B cell (primary cell): ENCODE results near the gene TBC1D26. TPM values are rescaled to one million over a fixed set of nuclear protein-coding genes. Genes with fewer than 3 reads are reported as not detected.

Experiments used
- ATAC-seq: fragments of 200-7000 bp; cut with Tn5 transposase; one replicate; pipeline ENCODE4 v1.10.0; 2021; ENCODE audit warnings: low read depth, mild to moderate bottlenecking, moderate number of reproducible peaks, moderate library complexity
- CTCF ChIA-PET: fragments of 350-600 bp; sonication (Branson Sonifier 250); formaldehyde crosslinking; loops from one replicate; lab custom pipeline; 2021; ENCODE audit warnings: antibody characterized with exemption, inconsistent platforms; lab: Charles Lee
- POLR2A ChIA-PET: fragments of 350-600 bp; sonication (Branson Sonifier 250); formaldehyde crosslinking; loops from one replicate; lab custom pipeline; 2021; ENCODE audit warnings: antibody characterized with exemption; lab: Charles Lee
- DNase-seq: peaks from one replicate; pipeline ENCODE4 v3.0.0; 2013
- H2AFZ ChIP-seq: 2 replicates; pipeline ENCODE4 v1.6.1; 2012; ENCODE audit warnings: mild to moderate bottlenecking, low read depth, low read length; ENCODE audit not compliant: insufficient read depth, poor library complexity, severe bottlenecking
- H3K27ac ChIP-seq, 2 donors: 1 replicate in 1 of 2; 2 replicates in 1 of 2; pipeline ENCODE4 v1.5.1; 2012 to 2013; ENCODE audit warnings: low read length in 2 of 2, mild to moderate bottlenecking in 2 of 2, moderate library complexity in 1 of 2
- H3K27me3 ChIP-seq, 4 experiments: fragments of 200-600 bp in 1 of 4; sonication (generic) in 1 of 4; replicated peaks in 1 of 4; 1 replicate in 2 of 4; 2 replicates in 2 of 4; pipeline versions ENCODE4 v1.6.1 to v1.7.0; 2013 to 2016; ENCODE audit warnings: low read length in 3 of 4, mild to moderate bottlenecking in 2 of 4, mixed read lengths in 1 of 4, moderate library complexity in 1 of 4; ENCODE audit not compliant: insufficient read depth in 4 of 4, control insufficient read depth in 3 of 4; ENCODE audit errors: control extremely low read depth in 1 of 4
- H3K36me3 ChIP-seq, 2 experiments: replicated peaks in 1 of 2; 1 replicate in 1 of 2; 2 replicates in 1 of 2; pipeline versions ENCODE4 v1.6.1 to v1.7.1; 2013; ENCODE audit warnings: low read length in 1 of 2; ENCODE audit not compliant: insufficient read depth in 2 of 2, control insufficient read depth in 1 of 2; ENCODE audit errors: control extremely low read depth in 1 of 2, extremely low read depth in 1 of 2
- H3K4me1 ChIP-seq, 2 donors: fragments of 200-600 bp in 1 of 2; sonication (generic) in 1 of 2; 1 replicate in 1 of 2; 2 replicates in 1 of 2; pipeline versions ENCODE4 v1.5.1 to v1.6.1; 2013 to 2017; ENCODE audit warnings: low read length in 2 of 2; ENCODE audit not compliant: control insufficient read depth in 2 of 2, insufficient read depth in 2 of 2
- H3K4me2 ChIP-seq: replicated peaks from 2 replicates; pipeline ENCODE3; 2012; ENCODE audit warnings: mild to moderate bottlenecking, low read depth, low read length; ENCODE audit not compliant: poor library complexity, severe bottlenecking
- H3K4me3 ChIP-seq, 5 experiments: fragments of 200-600 bp in 1 of 5; sonication (generic) in 1 of 5; 1 replicate in 3 of 5; 2 replicates in 2 of 5; pipeline versions ENCODE4 v1.5.1 to v1.7.0; 2011 to 2016; ENCODE audit warnings: low read length in 4 of 5, mild to moderate bottlenecking in 4 of 5, low read depth in 2 of 5, control low read depth in 1 of 5, moderate library complexity in 1 of 5; ENCODE audit not compliant: insufficient read depth in 1 of 5; ENCODE audit errors: control extremely low read depth in 1 of 5, extremely low read depth in 1 of 5
- H3K79me2 ChIP-seq: fragments of 200-600 bp; sonication (generic); one replicate; pipeline ENCODE4 v1.6.0; 2016; ENCODE audit warnings: low read length; ENCODE audit not compliant: control insufficient read depth, insufficient read depth
- H3K9ac ChIP-seq: fragments of 200-600 bp; sonication (generic); 2 replicates; pipeline ENCODE4 v1.6.1; 2017; ENCODE audit warnings: mild to moderate bottlenecking, low read length, moderate library complexity
- H3K9me3 ChIP-seq, 3 donors: one replicate each; pipeline versions ENCODE4 v1.6.1 to v1.7.1; 2013; ENCODE audit warnings: low read length in 2 of 3; ENCODE audit not compliant: control insufficient read depth in 2 of 3, insufficient read depth in 1 of 3; ENCODE audit errors: control extremely low read depth in 1 of 3
- H4K20me1 ChIP-seq: 2 replicates; pipeline ENCODE4 v1.6.0; 2012; ENCODE audit warnings: mild to moderate bottlenecking, low read length; ENCODE audit not compliant: insufficient read depth, control insufficient read depth, poor library complexity, severe bottlenecking
- H3K27ac Mint-ChIP-seq: one replicate; pipeline ENCODE4 v1.8.0; 2021; ENCODE audit warnings: mixed read lengths
- H3K27me3 Mint-ChIP-seq: one replicate; pipeline ENCODE4 v1.8.0; 2021; ENCODE audit warnings: mixed read lengths
- H3K4me1 Mint-ChIP-seq: one replicate; pipeline ENCODE4 v1.8.0; 2021; ENCODE audit warnings: mixed read lengths
- H3K4me3 Mint-ChIP-seq: one replicate; pipeline ENCODE4 v1.8.0; 2021; ENCODE audit warnings: mixed read lengths
- H3K9me3 Mint-ChIP-seq: one replicate; pipeline ENCODE4 v1.8.0; 2022; ENCODE audit warnings: mixed read lengths; ENCODE audit not compliant: insufficient read depth
- EZH2 ChIP-seq: IDR thresholded peaks from 2 replicates; pipeline ENCODE4 v1.6.1; 2012; ENCODE audit warnings: borderline replicate concordance, low read depth, mild to moderate bottlenecking, moderate library complexity, low read length; ENCODE audit not compliant: insufficient read depth, poor library complexity, severe bottlenecking
- WGBS: methylation state at CpG from one replicate; pipeline ENCODE4 v1.1.5; 2013; ENCODE audit warnings: missing lambda C conversion rate; ENCODE audit not compliant: insufficient coverage; 5-methylcytosine and 5-hydroxymethylcytosine counted together
- intact Hi-C: fragments of 100-400 bp; cut with micrococcal nuclease; formaldehyde crosslinking; loops from one replicate; pipeline ENCODE4 v1.10.0; 2022
- polyA plus RNA-seq: library from polyadenylated mRNA; depleted of rRNA; stranded (reverse); fragments of >200 nt; gene quantifications from 2 replicates; pipeline ENCODE4 v1.2.3, GENCODE V29; 2012
- total RNA-seq, 2 donors: library from RNA; stranded (reverse); fragments of 120-200 nt in 1 of 2; gene quantifications; 1 replicate in 1 of 2; 2 replicates in 1 of 2; pipeline versions ENCODE4 v1.2.3 to v1.2.4, GENCODE V29; 2013 to 2022
- TF ChIP-seq, protein P1 (sequence below): fragments of 200-600 bp; IDR thresholded peaks from one replicate; pipeline ENCODE4 v1.8.0; 2022; ENCODE audit warnings: antibody characterized with exemption, mild to moderate bottlenecking

The TBC1D26 gene
- total and polyA plus RNA-seq, 2 donors (not counting 1 experiment from before 2014, with no cell fraction given), result 0.04 TPM; not detected in 1

DNA sequence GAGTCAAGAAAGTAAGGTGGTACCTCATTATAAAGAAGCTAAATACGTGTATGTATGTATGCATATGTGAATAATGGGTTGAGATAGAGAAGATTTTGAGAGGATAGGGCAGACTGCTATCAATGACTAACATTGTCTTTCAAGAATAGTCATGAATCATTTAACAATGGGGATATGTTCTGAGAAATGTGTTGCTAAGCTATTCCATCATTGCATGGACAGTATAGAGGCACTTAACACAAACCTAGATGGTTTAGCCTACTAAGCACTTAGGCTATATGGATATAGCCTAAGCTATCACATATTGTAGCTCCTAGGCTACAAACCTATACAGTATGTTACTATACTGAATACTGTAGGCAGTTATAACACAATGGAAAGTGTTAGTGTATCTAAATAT is 45.2 kb downstream of the TBC1D26 start:
- ATAC-seq (no peak), DNase-seq (no peak)
- no peak overlapping the region for H3K4me3 Mint-ChIP-seq
- H3K9me3 Mint-ChIP-seq, result peaks cover 26% of the 10 kb centered on the region
- Histone ChIP-seq H3K4me3 (no peak overlapping the region), H3K27ac (no peak overlapping the region), H3K4me2 (no peak overlapping the region), H2AFZ (no peak overlapping the region), H4K20me1 (no peaks in the 10 kb centered on the region), H3K9me3 (peaks cover 2 to 17% (median 4%) of the 10 kb centered on the region in 3 donors), H3K36me3 (no peaks in the 10 kb centered on the region), H3K4me1 (no peaks in the 10 kb centered on the region), H3K9ac (no peak overlapping the region), H3K27me3 (peaks cover 0 to 6% (median 3%) of the 10 kb centered on the region in 4 experiments), H3K79me2 (no peaks in the 10 kb centered on the region)
- H3K4me1 Mint-ChIP-seq, result no peaks in the 10 kb centered on the region
- TF ChIP-seq, protein P1, sequence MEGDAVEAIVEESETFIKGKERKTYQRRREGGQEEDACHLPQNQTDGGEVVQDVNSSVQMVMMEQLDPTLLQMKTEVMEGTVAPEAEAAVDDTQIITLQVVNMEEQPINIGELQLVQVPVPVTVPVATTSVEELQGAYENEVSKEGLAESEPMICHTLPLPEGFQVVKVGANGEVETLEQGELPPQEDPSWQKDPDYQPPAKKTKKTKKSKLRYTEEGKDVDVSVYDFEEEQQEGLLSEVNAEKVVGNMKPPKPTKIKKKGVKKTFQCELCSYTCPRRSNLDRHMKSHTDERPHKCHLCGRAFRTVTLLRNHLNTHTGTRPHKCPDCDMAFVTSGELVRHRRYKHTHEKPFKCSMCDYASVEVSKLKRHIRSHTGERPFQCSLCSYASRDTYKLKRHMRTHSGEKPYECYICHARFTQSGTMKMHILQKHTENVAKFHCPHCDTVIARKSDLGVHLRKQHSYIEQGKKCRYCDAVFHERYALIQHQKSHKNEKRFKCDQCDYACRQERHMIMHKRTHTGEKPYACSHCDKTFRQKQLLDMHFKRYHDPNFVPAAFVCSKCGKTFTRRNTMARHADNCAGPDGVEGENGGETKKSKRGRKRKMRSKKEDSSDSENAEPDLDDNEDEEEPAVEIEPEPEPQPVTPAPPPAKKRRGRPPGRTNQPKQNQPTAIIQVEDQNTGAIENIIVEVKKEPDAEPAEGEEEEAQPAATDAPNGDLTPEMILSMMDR, result no peak
- TF ChIP-seq EZH2, result no peak
- ChIA-PET CTCF (no interaction called here), POLR2A (no interaction called here)
- peaks cover 30% of the 10 kb centered on the region for H3K27me3 Mint-ChIP-seq
- no peak overlapping the region for H3K27ac Mint-ChIP-seq
- no CpG with 5 or more reads among the region's 1 CpG for WGBS
- intact Hi-C loops, result no loop called here

DNA sequence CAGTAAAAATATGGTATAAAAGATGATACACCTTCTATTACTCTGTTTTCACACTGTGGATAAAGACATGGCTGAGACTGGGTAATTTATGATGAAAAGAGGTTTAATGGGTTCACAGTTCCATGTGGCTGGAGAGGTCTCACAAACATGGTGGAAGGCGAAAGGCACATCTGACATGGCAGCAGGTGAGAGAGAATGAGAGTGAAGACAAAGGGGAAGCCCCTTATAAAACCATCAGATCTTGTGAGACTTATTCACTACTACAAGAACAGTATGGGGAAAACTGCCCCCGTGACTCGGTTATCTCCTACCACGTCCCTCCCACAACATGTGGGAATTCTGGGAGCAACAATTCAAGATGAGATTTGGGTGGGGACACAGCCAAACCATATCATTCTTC is 45.6 kb downstream of the TBC1D26 start:
- ATAC-seq, result no peak

More for the DNA sequence above, 45.6 kb downstream of the TBC1D26 start:
- Histone ChIP-seq H3K36me3 (no peaks in the 10 kb centered on the region), H4K20me1 (no peaks in the 10 kb centered on the region), H3K79me2 (no peaks in the 10 kb centered on the region), H3K4me2 (no peak overlapping the region), H3K9ac (no peak overlapping the region), H3K4me1 (no peaks in the 10 kb centered on the region), H2AFZ (no peak overlapping the region), H3K27ac (no peak overlapping the region), H3K9me3 (peaks cover 2 to 17% (median 4%) of the 10 kb centered on the region in 3 donors), H3K4me3 (no peak overlapping the region), H3K27me3 (peaks cover 0 to 7% (median 3%) of the 10 kb centered on the region in 4 experiments)
- intact Hi-C loops, result no loop called here
- WGBS, result 100% methylated on average over 1 of the region's 4 CpGs
- H3K9me3 Mint-ChIP-seq, result peaks cover 26% of the 10 kb centered on the region
- no peak for DNase-seq
- POLR2A ChIA-PET, result no interaction called here
- TF ChIP-seq EZH2, result no peak
- TF ChIP-seq, protein P1, result no peak
- H3K27ac Mint-ChIP-seq, result no peak overlapping the region
- H3K4me3 Mint-ChIP-seq, result no peak overlapping the region
- H3K27me3 Mint-ChIP-seq, result peaks cover 32% of the 10 kb centered on the region
- H3K4me1 Mint-ChIP-seq, result no peaks in the 10 kb centered on the region
- CTCF ChIA-PET, result no interaction called here
